Right atrium auricular region (tissue), 2 donors: Measurements from ENCODE around the gene PPA2. TPM values are rescaled to one million over a fixed set of nuclear protein-coding genes. Genes with fewer than 3 reads are reported as not detected.

Experiments
- DNase-seq: peaks from one replicate; pipeline ENCODE4 v3.0.0-alpha.2; 2019; ENCODE audit warnings: low spot score
- H3K27ac ChIP-seq, 2 donors: fragments of 200-600 bp; sonication (generic); 1 replicate in 1 of 2; 2 replicates in 1 of 2; pipeline ENCODE4 v1.5.1; 2016 to 2019
- H3K27me3 ChIP-seq, 2 donors: fragments of 200-600 bp; sonication (generic); one replicate each; pipeline versions ENCODE4 v1.5.1 to v1.6.0; 2017 to 2019
- H3K36me3 ChIP-seq: fragments of 200-600 bp; sonication (generic); one replicate; pipeline ENCODE4 v1.5.1; 2016
- H3K4me1 ChIP-seq, 2 donors: fragments of 200-600 bp; sonication (generic); one replicate each; pipeline versions ENCODE4 v1.5.1 to v1.6.0; 2017 to 2019
- H3K4me3 ChIP-seq, 2 donors: fragments of 200-600 bp; sonication (generic); 1 replicate in 1 of 2; 2 replicates in 1 of 2; pipeline ENCODE4 v1.5.1; 2017 to 2019; ENCODE audit warnings: mild to moderate bottlenecking in 1 of 2, moderate library complexity in 1 of 2
- H3K9me3 ChIP-seq, 2 donors: fragments of 200-600 bp; sonication (generic); one replicate each; pipeline ENCODE4 v1.5.1; 2019
- total RNA-seq, 2 donors: library from RNA; depleted of rRNA; stranded (reverse); fragments of >200 nt; gene quantifications; one replicate each; pipeline ENCODE4 v1.1.0, GENCODE V29; 2016
- TF ChIP-seq, protein P1 (sequence below), 2 donors: fragments of 200-600 bp; sonication (generic); IDR thresholded peaks; one replicate each; pipeline ENCODE4 v1.5.1; 2019; ENCODE audit warnings: antibody characterized with exemption in 2 of 2

The PPA2 gene
- total RNA-seq, 2 donors from 2014 or later, result 89.5 to 158 TPM

GRCh38 chr4:105351861-105352260, 122.0 kb downstream of the PPA2 start:
- H3K4me3 ChIP-seq, result no peak overlapping the region
- H3K27ac ChIP-seq, result no peak overlapping the region
- DNase-seq, result no peak
- H3K4me1 ChIP-seq, result no peaks in the 10 kb centered on the region
- TF ChIP-seq, protein P1, sequence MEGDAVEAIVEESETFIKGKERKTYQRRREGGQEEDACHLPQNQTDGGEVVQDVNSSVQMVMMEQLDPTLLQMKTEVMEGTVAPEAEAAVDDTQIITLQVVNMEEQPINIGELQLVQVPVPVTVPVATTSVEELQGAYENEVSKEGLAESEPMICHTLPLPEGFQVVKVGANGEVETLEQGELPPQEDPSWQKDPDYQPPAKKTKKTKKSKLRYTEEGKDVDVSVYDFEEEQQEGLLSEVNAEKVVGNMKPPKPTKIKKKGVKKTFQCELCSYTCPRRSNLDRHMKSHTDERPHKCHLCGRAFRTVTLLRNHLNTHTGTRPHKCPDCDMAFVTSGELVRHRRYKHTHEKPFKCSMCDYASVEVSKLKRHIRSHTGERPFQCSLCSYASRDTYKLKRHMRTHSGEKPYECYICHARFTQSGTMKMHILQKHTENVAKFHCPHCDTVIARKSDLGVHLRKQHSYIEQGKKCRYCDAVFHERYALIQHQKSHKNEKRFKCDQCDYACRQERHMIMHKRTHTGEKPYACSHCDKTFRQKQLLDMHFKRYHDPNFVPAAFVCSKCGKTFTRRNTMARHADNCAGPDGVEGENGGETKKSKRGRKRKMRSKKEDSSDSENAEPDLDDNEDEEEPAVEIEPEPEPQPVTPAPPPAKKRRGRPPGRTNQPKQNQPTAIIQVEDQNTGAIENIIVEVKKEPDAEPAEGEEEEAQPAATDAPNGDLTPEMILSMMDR (IDR thresholded peaks at IDR 0.05), result no peak
- H3K9me3 ChIP-seq, result no peaks in the 10 kb centered on the region
- no peaks in the 10 kb centered on the region for H3K36me3 ChIP-seq
- H3K27me3 ChIP-seq, result no peaks in the 10 kb centered on the region

- Histone ChIP-seq H3K4me1 (no peaks in the 10 kb centered on the region), H3K36me3 (no peaks in the 10 kb centered on the region), H3K9me3 (no peaks in the 10 kb centered on the region), H3K27ac (no peak overlapping the region), H3K4me3 (no peak overlapping the region), H3K27me3 (no peaks in the 10 kb centered on the region)
- DNase-seq, result no peak
- TF ChIP-seq, protein P1 (IDR thresholded peaks at IDR 0.05), result no peak
Observed at GRCh38 chr4:105350859-105351490, 122.9 kb downstream of the PPA2 start.

GRCh38 chr4:105348719-105349118, 125.1 kb downstream of the PPA2 start:
- TF ChIP-seq, protein P1 (IDR thresholded peaks at IDR 0.05), result no peak
- Histone ChIP-seq H3K27me3 (no peaks in the 10 kb centered on the region), H3K4me1 (no peaks in the 10 kb centered on the region), H3K36me3 (no peaks in the 10 kb centered on the region), H3K9me3 (no peaks in the 10 kb centered on the region), H3K4me3 (no peak overlapping the region), H3K27ac (no peak overlapping the region)
- DNase-seq, result no peak

GRCh38 chr4:105346869-105347268, 127.0 kb downstream of the PPA2 start:
- H3K36me3 ChIP-seq, result no peaks in the 10 kb centered on the region
- no peaks in the 10 kb centered on the region for H3K4me1 ChIP-seq
- TF ChIP-seq, protein P1 (IDR thresholded peaks at IDR 0.05), result no peak
- no peak overlapping the region for H3K27ac ChIP-seq
- no peaks in the 10 kb centered on the region for H3K27me3 ChIP-seq
- H3K9me3 ChIP-seq, result no peaks in the 10 kb centered on the region
- H3K4me3 ChIP-seq, result no peak overlapping the region
- DNase-seq, result no peak

DNA sequence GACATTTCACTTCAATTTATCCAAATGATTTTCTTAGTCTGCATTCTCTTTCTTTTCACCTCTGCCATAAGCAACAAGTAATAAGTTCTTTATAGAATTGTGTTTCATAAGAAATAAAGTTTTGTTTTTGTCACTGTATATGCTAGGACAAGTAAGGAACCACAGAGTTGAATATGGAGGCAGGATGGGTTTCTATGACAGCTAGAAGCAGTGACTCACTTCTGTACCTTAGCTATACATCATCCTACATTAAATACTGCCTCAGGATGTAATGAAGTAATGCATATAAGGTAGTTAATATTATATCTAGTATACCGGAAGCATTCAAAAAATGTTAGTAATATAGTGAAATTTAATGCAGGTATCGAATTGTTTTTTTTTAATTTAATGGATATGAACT, 128.0 kb downstream of the PPA2 start:
- Histone ChIP-seq H3K27ac (no peak overlapping the region), H3K36me3 (no peaks in the 10 kb centered on the region), H3K4me1 (no peaks in the 10 kb centered on the region), H3K4me3 (no peak overlapping the region), H3K9me3 (no peaks in the 10 kb centered on the region), H3K27me3 (no peaks in the 10 kb centered on the region)
- TF ChIP-seq, protein P1 (IDR thresholded peaks at IDR 0.05), result no peak
- DNase-seq, result no peak

GRCh38 chr4:105345358-105345757, 128.5 kb downstream of the PPA2 start:
- Histone ChIP-seq H3K4me3 (no peak overlapping the region), H3K4me1 (no peaks in the 10 kb centered on the region), H3K27ac (no peak overlapping the region), H3K27me3 (no peaks in the 10 kb centered on the region), H3K36me3 (no peaks in the 10 kb centered on the region), H3K9me3 (no peaks in the 10 kb centered on the region)
- DNase-seq, result no peak
- TF ChIP-seq, protein P1 (IDR thresholded peaks at IDR 0.05), result no peak
